ES-I3 (cell line): ENCODE data around the gene NSUN6.
A peak's percentile ranks its signal among the peaks of the same experiment; 100 is the strongest.
"Not testable (repeated sequence)": the region's sequence is repeated elsewhere in the genome, so short reads cannot be mapped to it uniquely, and the experiment has no call there.

Source experiments
- H3K36me3 ChIP-seq: 2 replicates; pipeline ENCODE4 v1.6.1; 2013; ENCODE audit warnings: mild to moderate bottlenecking, low read length, control low read depth, moderate library complexity; ENCODE audit not compliant: insufficient read depth
- H3K4me1 ChIP-seq: 2 replicates; pipeline ENCODE4 v1.6.1; 2013; ENCODE audit warnings: mild to moderate bottlenecking, control low read depth, low read length; ENCODE audit not compliant: insufficient read depth
- H3K9ac ChIP-seq: 2 replicates; pipeline ENCODE4 v1.6.1; 2013; ENCODE audit warnings: low read depth, mild to moderate bottlenecking, low read length, moderate library complexity
- H3K9me3 ChIP-seq: 2 replicates; pipeline ENCODE4 v1.6.1; 2013; ENCODE audit warnings: mild to moderate bottlenecking, low read length, moderate library complexity; ENCODE audit not compliant: control insufficient read depth, insufficient read depth

The NSUN6 gene

GRCh38 chr10:18649364-18649959 lies 1.9 kb downstream of the NSUN6 start:
- H3K36me3 ChIP-seq: peaks cover 2% of the 10 kb centered on the region; the same call in 1 of the 2 replicates
- H3K9ac ChIP-seq: peak overlapping the region; percentile 90
- no peaks in the 10 kb centered on the region for H3K4me1 ChIP-seq
- no peaks in the 10 kb centered on the region for H3K9me3 ChIP-seq

- no peaks in the 10 kb centered on the region for H3K9me3 ChIP-seq
- H3K4me1 ChIP-seq: no peaks in the 10 kb centered on the region
- H3K9ac ChIP-seq: no peak overlapping the region
- H3K36me3 ChIP-seq: peaks cover 2% of the 10 kb centered on the region; the same call in 1 of the 2 replicates
These were observed 3.4 kb downstream of the NSUN6 start for GRCh38 chr10:18647945-18648344.

- Histone ChIP-seq H3K4me1 (no peaks in the 10 kb centered on the region), H3K9ac (no peak overlapping the region), H3K9me3 (no peaks in the 10 kb centered on the region), H3K36me3 (peaks cover 2% of the 10 kb centered on the region; the same call in 1 of the 2 replicates)
These were observed 4.2 kb downstream of the NSUN6 start for GRCh38 chr10:18647151-18647550.

GRCh38 chr10:18639719-18640118 lies 11.7 kb downstream of the NSUN6 start:
- not testable (repeated sequence) for H3K9me3 ChIP-seq, H3K36me3 ChIP-seq, H3K4me1 ChIP-seq, H3K9ac ChIP-seq

- H3K4me1 ChIP-seq, H3K36me3 ChIP-seq, H3K9me3 ChIP-seq, H3K9ac ChIP-seq: not testable (repeated sequence)
These were observed 14.0 kb downstream of the NSUN6 start for GRCh38 chr10:18637400-18637799.

GRCh38 chr10:18635995-18636394 lies 15.4 kb downstream of the NSUN6 start:
- no peak overlapping the region for H3K9ac ChIP-seq
- no peaks in the 10 kb centered on the region for H3K9me3 ChIP-seq
- H3K4me1 ChIP-seq: no peaks in the 10 kb centered on the region
- H3K36me3 ChIP-seq: no peaks in the 10 kb centered on the region

- not testable (repeated sequence) for H3K4me1 ChIP-seq, H3K9ac ChIP-seq, H3K9me3 ChIP-seq, H3K36me3 ChIP-seq
These were observed 18.9 kb downstream of the NSUN6 start for GRCh38 chr10:18632500-18632899.

- peak overlapping the region; percentile 56 for H3K9ac ChIP-seq
- not testable (repeated sequence) for H3K9me3 ChIP-seq, H3K36me3 ChIP-seq, H3K4me1 ChIP-seq
These were observed 23.9 kb downstream of the NSUN6 start for GRCh38 chr10:18627452-18628018.

- peaks cover 2% of the 10 kb centered on the region; the same call in 1 of the 2 replicates for H3K36me3 ChIP-seq
- peaks cover 4% of the 10 kb centered on the region; the same call in 1 of the 2 replicates for H3K4me1 ChIP-seq
- no peak overlapping the region for H3K9ac ChIP-seq
- H3K9me3 ChIP-seq: no peaks in the 10 kb centered on the region
These were observed 25.5 kb downstream of the NSUN6 start for GRCh38 chr10:18625886-18626285.

GRCh38 chr10:18623671-18624070 lies 27.7 kb downstream of the NSUN6 start:
- not testable (repeated sequence) for H3K9ac ChIP-seq, H3K36me3 ChIP-seq, H3K4me1 ChIP-seq, H3K9me3 ChIP-seq

GRCh38 chr10:18620856-18621255 lies 30.5 kb downstream of the NSUN6 start:
- Histone ChIP-seq H3K36me3 (peaks cover 3% of the 10 kb centered on the region; the same call in 1 of the 2 replicates), H3K9me3 (no peaks in the 10 kb centered on the region), H3K9ac (no peak overlapping the region), H3K4me1 (no peaks in the 10 kb centered on the region)

- no peaks in the 10 kb centered on the region for H3K4me1 ChIP-seq
- H3K9ac ChIP-seq: no peak overlapping the region
- no peaks in the 10 kb centered on the region for H3K9me3 ChIP-seq
- H3K36me3 ChIP-seq: peaks cover 3% of the 10 kb centered on the region; the same call in 1 of the 2 replicates
These were observed 32.4 kb downstream of the NSUN6 start for GRCh38 chr10:18619016-18619415.

GRCh38 chr10:18616337-18616736 lies 35.0 kb downstream of the NSUN6 start:
- Histone ChIP-seq H3K4me1 (no peaks in the 10 kb centered on the region), H3K36me3 (peaks cover 3% of the 10 kb centered on the region), H3K9ac (no peak overlapping the region), H3K9me3 (no peaks in the 10 kb centered on the region)

GRCh38 chr10:18615618-18616017 lies 35.8 kb downstream of the NSUN6 start:
- Histone ChIP-seq H3K9ac (no peak overlapping the region), H3K36me3 (no peaks in the 10 kb centered on the region; the same call in 1 of the 2 replicates), H3K4me1 (no peaks in the 10 kb centered on the region), H3K9me3 (no peaks in the 10 kb centered on the region)

GRCh38 chr10:18611168-18611567 lies 40.2 kb downstream of the NSUN6 start:
- H3K9ac ChIP-seq: no peak overlapping the region
- no peaks in the 10 kb centered on the region for H3K4me1 ChIP-seq
- no peaks in the 10 kb centered on the region; the same call in 1 of the 2 replicates for H3K36me3 ChIP-seq

More at GRCh38 chr10:18611168-18611567, 40.2 kb downstream of the NSUN6 start:
- H3K9me3 ChIP-seq: no peaks in the 10 kb centered on the region
